Measurements from ENCODE around the gene PDE8A.

DNA sequence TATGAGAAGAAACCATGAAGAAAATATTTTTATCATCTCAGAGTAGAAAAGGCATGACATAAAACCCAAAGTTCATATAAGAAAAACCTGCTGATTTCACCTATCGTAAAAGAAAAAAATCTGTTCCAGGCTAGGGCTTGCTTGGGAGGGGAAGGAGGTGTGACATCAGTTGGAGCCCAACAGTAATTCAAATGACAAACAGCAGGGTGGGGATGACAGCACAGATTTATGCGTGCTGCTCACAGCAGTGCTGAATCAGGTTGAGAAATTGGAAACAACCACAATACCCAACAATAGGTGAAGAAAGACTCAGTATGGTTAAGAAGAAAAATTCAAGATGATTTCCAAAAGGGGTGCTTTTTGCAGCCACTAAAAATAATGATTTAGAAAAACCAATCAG is 172.4 kb downstream of the PDE8A start:
- TF ChIP-seq, protein P1, sequence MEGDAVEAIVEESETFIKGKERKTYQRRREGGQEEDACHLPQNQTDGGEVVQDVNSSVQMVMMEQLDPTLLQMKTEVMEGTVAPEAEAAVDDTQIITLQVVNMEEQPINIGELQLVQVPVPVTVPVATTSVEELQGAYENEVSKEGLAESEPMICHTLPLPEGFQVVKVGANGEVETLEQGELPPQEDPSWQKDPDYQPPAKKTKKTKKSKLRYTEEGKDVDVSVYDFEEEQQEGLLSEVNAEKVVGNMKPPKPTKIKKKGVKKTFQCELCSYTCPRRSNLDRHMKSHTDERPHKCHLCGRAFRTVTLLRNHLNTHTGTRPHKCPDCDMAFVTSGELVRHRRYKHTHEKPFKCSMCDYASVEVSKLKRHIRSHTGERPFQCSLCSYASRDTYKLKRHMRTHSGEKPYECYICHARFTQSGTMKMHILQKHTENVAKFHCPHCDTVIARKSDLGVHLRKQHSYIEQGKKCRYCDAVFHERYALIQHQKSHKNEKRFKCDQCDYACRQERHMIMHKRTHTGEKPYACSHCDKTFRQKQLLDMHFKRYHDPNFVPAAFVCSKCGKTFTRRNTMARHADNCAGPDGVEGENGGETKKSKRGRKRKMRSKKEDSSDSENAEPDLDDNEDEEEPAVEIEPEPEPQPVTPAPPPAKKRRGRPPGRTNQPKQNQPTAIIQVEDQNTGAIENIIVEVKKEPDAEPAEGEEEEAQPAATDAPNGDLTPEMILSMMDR (conservative IDR thresholded peaks at IDR 0.05; ENCODE audit: low read length): no peak
- TF ChIP-seq EZH2phosphoT487 (IDR thresholded peaks at IDR 0.05; ENCODE audit: borderline replicate concordance, low read depth, low read length): no peak
